Aorta (tissue), 5 donors: ENCODE measurements around the gene LCN1. TPM values are rescaled to one million over a fixed set of nuclear protein-coding genes. Genes with fewer than 3 reads are reported as not detected.

Experiments used
- ATAC-seq: fragments of 200-7000 bp; cut with Tn5 transposase; one replicate; pipeline ENCODE4 v1.9.1; 2022; ENCODE audit warnings: moderate library complexity; ENCODE audit not compliant: low FRiP score
- DNase-seq, 2 donors: peaks; one replicate each; pipeline ENCODE4 v3.0.0-alpha.2; 2020
- H3K27ac ChIP-seq, 2 donors: one replicate each; pipeline ENCODE4 v1.5.1; 2013; ENCODE audit warnings: low read length in 2 of 2, mild to moderate bottlenecking in 2 of 2, moderate library complexity in 2 of 2, control low read depth in 1 of 2, inconsistent platforms in 1 of 2, low read depth in 1 of 2
- H3K27me3 ChIP-seq, 2 donors: one replicate each; pipeline ENCODE4 v1.6.1; 2013; ENCODE audit warnings: control low read depth in 1 of 2, low read length in 1 of 2, mild to moderate bottlenecking in 1 of 2, moderate library complexity in 1 of 2; ENCODE audit not compliant: insufficient read depth in 2 of 2, control insufficient read depth in 1 of 2
- H3K36me3 ChIP-seq, 2 donors: one replicate each; pipeline ENCODE4 v1.6.1; 2013; ENCODE audit warnings: control low read depth in 1 of 2, low read length in 1 of 2, mild to moderate bottlenecking in 1 of 2; ENCODE audit not compliant: insufficient read depth in 2 of 2, control insufficient read depth in 1 of 2
- H3K4me1 ChIP-seq, 2 donors: one replicate each; pipeline ENCODE4 v1.6.1; 2013; ENCODE audit warnings: low read length in 2 of 2, control low read depth in 1 of 2, mild to moderate bottlenecking in 1 of 2, moderate library complexity in 1 of 2; ENCODE audit not compliant: insufficient read depth in 2 of 2, control insufficient read depth in 1 of 2
- H3K4me3 ChIP-seq, 2 donors: one replicate each; pipeline ENCODE4 v1.5.1; 2013; ENCODE audit warnings: low read length in 2 of 2, control low read depth in 1 of 2, mild to moderate bottlenecking in 1 of 2
- H3K9me3 ChIP-seq: one replicate; pipeline ENCODE4 v1.6.1; 2013; ENCODE audit warnings: mild to moderate bottlenecking, low read length; ENCODE audit not compliant: control insufficient read depth
- WGBS, 2 donors: extraction: QIAGEN DNeasy Blood & Tissue Kit; methylation state at CpG; one replicate each; pipeline ENCODE4 v1.1.7; 2013; 5-methylcytosine and 5-hydroxymethylcytosine counted together
- intact Hi-C, 2 donors: fragments of 100-400 bp; cut with DNase I; formaldehyde crosslinking; loops; one replicate each; pipeline versions ENCODE4 v1.14.2 to v1.15.0; 2022
- polyA plus RNA-seq, 2 donors: library from polyadenylated mRNA; stranded (reverse); fragments of 200-250 nt; gene quantifications; one replicate each; pipeline ENCODE4 v1.2.3, GENCODE V29; 2013
- total RNA-seq, 2 donors: library from RNA; stranded (reverse); fragmentation: NEBNext Ultra II Directional; extraction: Animal tissue kit (Norgen Biotek cat#: 25700); gene quantifications; one replicate each; pipeline ENCODE4 v1.2.1, GENCODE V29; 2021
- donor health status: healthy with polysubstance abuse.
- donor health status: Bipolar disorder and iron deficiency.
- donor health status: DM: no; HTN: no; CAD: no.
- donor health status: DM: no; HTN: no; CAD: no.
- donor health status: DM: yes; HTN: yes; CAD: no.

LCN1 gene
- total and polyA plus RNA-seq, 4 donors, result 0.81 TPM; not detected in 3

DNA sequence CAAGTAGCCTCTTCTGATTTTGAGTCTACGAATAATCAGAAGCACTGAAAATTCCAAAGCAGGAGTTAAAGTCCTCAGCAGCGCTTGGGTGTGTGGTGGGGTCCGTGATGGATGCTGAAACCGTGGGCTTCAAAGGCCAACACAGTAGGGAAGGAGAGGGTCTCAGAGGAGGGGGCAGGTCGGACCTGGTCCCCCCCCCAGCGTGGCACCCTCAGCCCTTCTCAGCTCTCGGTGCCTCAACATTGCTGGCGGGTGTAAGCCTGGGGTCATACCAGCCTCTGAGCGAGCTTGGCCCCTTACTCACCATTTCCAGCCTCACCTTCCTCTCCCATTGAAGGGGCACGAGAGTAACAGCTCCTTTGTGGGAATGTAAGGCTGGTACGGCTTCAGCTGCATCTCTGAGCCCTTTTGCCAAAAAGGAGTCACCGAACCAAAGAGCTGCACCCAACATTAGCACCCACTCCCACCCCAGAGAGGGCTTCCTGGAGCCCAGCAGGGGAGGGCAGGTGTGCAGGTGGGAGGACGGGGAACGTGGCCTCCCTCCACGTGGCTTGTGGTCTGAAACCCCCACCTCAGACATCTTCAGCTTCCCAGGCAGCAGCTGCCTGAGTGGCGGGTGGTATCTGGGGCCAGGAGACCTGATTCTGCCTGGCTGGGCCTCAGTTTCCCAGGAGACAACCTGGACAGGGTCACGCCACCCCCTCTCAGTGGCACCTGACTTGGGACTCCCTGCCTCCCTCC, 6.7 kb upstream of the LCN1 start:
- no peaks in the 10 kb centered on the region for H3K4me1 ChIP-seq
- H3K36me3 ChIP-seq, result no peaks in the 10 kb centered on the region
- no peaks in the 10 kb centered on the region for H3K27me3 ChIP-seq
- ATAC-seq (no peak), DNase-seq (peak in 1 of 2 donors; percentile 43)
- WGBS, 2 donors, result 79 to 80% methylated on average over 14 to 17 of the region's 17 CpGs
- intact Hi-C loops, result no loop called here
- no peak overlapping the region for H3K27ac ChIP-seq
- no peak overlapping the region for H3K4me3 ChIP-seq
- no peaks in the 10 kb centered on the region for H3K9me3 ChIP-seq

- WGBS, 2 donors, result 77 to 84% methylated on average over 31 of the region's 31 CpGs
- DNase-seq (peak in 1 of 2 donors; percentile 56), ATAC-seq (no peak)
- no peaks in the 10 kb centered on the region for H3K4me1 ChIP-seq
- no peaks in the 10 kb centered on the region for H3K36me3 ChIP-seq
- no peak overlapping the region for H3K27ac ChIP-seq
- H3K9me3 ChIP-seq, result no peaks in the 10 kb centered on the region
- no peaks in the 10 kb centered on the region for H3K27me3 ChIP-seq
- no peak overlapping the region for H3K4me3 ChIP-seq
- intact Hi-C loops, result no loop called here
Observed at GRCh38 chr9:135515083-135515951, 5.9 kb upstream of the LCN1 start.

- no peak overlapping the region for H3K4me3 ChIP-seq
- intact Hi-C loops, result no loop called here
- DNase-seq, result peak in 1 of 2 donors; percentile 67
- no peak overlapping the region for H3K27ac ChIP-seq
- WGBS, 2 donors, result 79 to 80% methylated on average over 23 to 25 of the region's 25 CpGs
- H3K9me3 ChIP-seq, result no peaks in the 10 kb centered on the region
- H3K27me3 ChIP-seq, result no peaks in the 10 kb centered on the region
- no peak for ATAC-seq
- H3K4me1 ChIP-seq, result no peaks in the 10 kb centered on the region
- no peaks in the 10 kb centered on the region for H3K36me3 ChIP-seq
Observed at GRCh38 chr9:135516132-135516860, 4.9 kb upstream of the LCN1 start.

DNA sequence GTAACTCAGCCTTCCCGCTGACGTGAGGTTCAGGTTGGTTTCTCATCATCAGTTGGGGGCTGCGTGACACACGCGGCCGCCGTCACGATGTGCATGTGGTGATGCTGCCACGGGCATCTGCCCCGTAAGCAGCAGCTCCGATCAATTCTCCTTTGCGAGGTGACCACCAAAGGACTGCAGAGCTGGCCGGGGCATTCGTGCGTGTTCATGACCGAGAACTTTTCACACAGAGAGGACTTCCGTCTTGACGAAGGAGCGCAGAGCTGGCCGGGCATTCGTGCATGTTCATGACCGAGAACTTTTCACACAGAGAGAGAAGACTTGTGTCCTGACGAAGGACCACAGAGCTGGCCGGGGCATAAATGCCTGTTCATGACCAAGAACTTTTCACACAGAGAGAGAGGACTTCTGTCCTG, 3.8 kb upstream of the LCN1 start:
- H3K4me1 ChIP-seq, result no peaks in the 10 kb centered on the region
- H3K27me3 ChIP-seq, result no peaks in the 10 kb centered on the region
- H3K4me3 ChIP-seq, result no peak overlapping the region
- intact Hi-C loops, result no loop called here
- WGBS, 2 donors, result 89 to 91% methylated on average over 24 of the region's 24 CpGs
- H3K9me3 ChIP-seq, result no peaks in the 10 kb centered on the region
- DNase-seq (peak in 1 of 2 donors; percentile 56), ATAC-seq (no peak)
- H3K36me3 ChIP-seq, result no peaks in the 10 kb centered on the region
- no peak overlapping the region for H3K27ac ChIP-seq

DNA sequence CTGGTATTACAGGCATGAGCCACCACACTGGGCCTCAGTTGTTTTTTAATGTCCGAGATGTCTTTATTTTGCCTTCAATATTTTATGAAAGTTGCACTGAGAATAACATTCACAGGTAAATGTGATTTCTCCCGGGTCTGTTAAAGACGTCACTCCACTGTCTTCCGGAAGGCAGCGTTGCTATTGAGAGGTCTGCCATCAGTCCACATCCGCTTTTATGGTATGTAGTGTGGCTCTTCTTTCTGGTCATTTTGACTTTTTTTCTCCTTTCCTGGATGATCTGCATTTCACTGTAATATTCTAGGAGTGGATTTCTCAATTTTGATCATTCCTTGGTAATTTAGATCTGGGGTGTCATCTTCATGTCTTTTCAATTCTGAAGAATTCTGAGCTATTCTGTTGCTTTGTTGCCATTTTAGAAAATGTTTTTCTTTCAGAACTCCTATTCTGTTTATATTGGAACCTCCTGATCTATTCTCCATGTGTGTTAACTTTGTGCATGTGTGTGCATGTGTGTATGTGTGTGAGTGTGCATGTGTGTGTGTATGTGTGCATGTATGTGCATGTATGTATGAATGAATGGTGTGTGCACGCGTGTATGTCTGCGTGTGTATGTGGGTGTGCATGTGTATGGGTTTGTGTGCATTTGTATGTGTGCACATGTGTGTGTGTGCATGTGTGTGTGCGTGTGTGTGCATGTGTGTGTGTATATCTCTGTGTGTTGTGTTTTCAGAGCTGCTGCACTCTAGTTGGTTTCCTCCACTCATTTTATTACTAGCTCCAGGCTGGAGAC, 1.9 kb upstream of the LCN1 start:
- no peaks in the 10 kb centered on the region for H3K4me1 ChIP-seq
- 92 to 93% methylated on average over 10 of the region's 10 CpGs for WGBS, 2 donors
- no peaks in the 10 kb centered on the region for H3K9me3 ChIP-seq
- H3K36me3 ChIP-seq, result no peaks in the 10 kb centered on the region
- H3K27ac ChIP-seq, result no peak overlapping the region
- ATAC-seq (no peak), DNase-seq (no peak)
- intact Hi-C loops, result no loop called here
- H3K27me3 ChIP-seq, result no peaks in the 10 kb centered on the region
- no peak overlapping the region for H3K4me3 ChIP-seq

- H3K27ac ChIP-seq, result no peak overlapping the region
- no peaks in the 10 kb centered on the region for H3K9me3 ChIP-seq
- H3K4me1 ChIP-seq, result no peaks in the 10 kb centered on the region
- no peak overlapping the region for H3K4me3 ChIP-seq
- ATAC-seq, result no peak
- intact Hi-C loops, result no loop called here
- 88 to 92% methylated on average over 9 to 11 of the region's 11 CpGs for WGBS, 2 donors
- H3K36me3 ChIP-seq, result no peaks in the 10 kb centered on the region
- peak in 1 of 2 donors; percentile 53 for DNase-seq
- H3K27me3 ChIP-seq, result no peaks in the 10 kb centered on the region
Observed at GRCh38 chr9:135521608-135522095, 412 bp downstream of the LCN1 start.

DNA sequence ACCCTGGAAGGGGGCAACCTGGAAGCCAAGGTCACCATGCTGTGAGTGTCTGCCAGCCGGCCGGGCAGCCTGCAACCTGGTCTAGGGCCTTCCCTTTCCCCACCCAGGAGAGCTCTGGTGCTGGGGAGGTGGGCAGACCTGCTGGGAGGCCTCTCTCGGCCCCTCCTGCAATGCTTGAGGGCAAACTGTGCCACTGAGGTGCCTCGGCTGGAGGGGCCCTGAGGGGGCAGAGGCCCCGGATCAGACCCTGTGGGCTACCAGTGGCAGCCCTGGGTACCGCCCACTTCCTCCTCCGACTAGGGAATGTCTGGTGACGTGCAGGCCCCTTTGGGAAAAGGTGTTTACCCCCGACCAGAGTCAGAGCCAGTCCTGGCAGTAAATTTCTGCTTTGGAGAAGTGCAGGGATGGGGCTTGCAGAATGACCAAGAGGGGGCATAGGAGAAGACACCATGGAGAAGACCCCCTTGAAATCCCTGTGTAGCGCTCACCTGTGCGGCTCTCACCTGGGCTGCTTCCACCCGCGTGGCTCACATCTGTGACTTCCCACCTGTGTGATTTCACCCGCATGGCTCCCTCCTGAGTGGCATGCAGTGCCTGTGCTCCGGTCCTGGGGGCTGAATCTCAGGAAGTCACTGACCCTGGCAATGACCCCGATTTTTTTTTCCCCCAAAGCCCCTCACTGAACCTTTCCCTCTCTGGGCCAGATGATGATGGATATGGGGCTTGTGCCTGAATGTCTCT, 1.1 kb downstream of the LCN1 start:
- no peaks in the 10 kb centered on the region for H3K4me1 ChIP-seq
- H3K4me3 ChIP-seq, result no peak overlapping the region
- no peaks in the 10 kb centered on the region for H3K36me3 ChIP-seq
- ATAC-seq, result no peak
- WGBS, 2 donors, result 65 to 69% methylated on average over 16 of the region's 16 CpGs
- H3K27ac ChIP-seq, result no peak overlapping the region
- H3K27me3 ChIP-seq, result no peaks in the 10 kb centered on the region
- no peaks in the 10 kb centered on the region for H3K9me3 ChIP-seq
- intact Hi-C loops, result no loop called here
- DNase-seq, result no peak
